ENCODE data around the gene KASH5.

GRCh38 chr19:49390929-49391359 is 2.9 kb downstream of the KASH5 start:
- no peak for TF ChIP-seq CTCF (conservative IDR thresholded peaks at IDR 0.05; ENCODE audit: low read length)
- no peak for TF ChIP-seq EZH2phosphoT487 (IDR thresholded peaks at IDR 0.05; ENCODE audit: borderline replicate concordance, low read depth, low read length)

Measured in OCI-LY7 (cell line).